AG09319 (cell line): Measurements from ENCODE around the gene MAPK12.
"Not testable (repeated sequence)": the region's sequence is repeated elsewhere in the genome, so short reads cannot be mapped to it uniquely, and the experiment has no call there.

Experiments used
- DNase-seq: peaks from one replicate; pipeline ENCODE4 v3.0.0-alpha.2; 2010; ENCODE audit warnings: low read depth; ENCODE audit errors: extremely low read depth
- CTCF ChIP-seq: IDR thresholded peaks from 2 replicates; pipeline ENCODE4 v1.5.1; 2011; ENCODE audit warnings: low read depth, mild to moderate bottlenecking, inconsistent platforms, low read length, moderate library complexity

The MAPK12 gene

GRCh38 chr22:50274311-50274710, 12.8 kb upstream of the MAPK12 start:
- DNase-seq, result no peak

GRCh38 chr22:50273781-50274180, 12.3 kb upstream of the MAPK12 start:
- not testable (repeated sequence) for DNase-seq

More at GRCh38 chr22:50274311-50274710, 12.8 kb upstream of the MAPK12 start:
- TF ChIP-seq CTCF, result peak; percentile 29

DNA sequence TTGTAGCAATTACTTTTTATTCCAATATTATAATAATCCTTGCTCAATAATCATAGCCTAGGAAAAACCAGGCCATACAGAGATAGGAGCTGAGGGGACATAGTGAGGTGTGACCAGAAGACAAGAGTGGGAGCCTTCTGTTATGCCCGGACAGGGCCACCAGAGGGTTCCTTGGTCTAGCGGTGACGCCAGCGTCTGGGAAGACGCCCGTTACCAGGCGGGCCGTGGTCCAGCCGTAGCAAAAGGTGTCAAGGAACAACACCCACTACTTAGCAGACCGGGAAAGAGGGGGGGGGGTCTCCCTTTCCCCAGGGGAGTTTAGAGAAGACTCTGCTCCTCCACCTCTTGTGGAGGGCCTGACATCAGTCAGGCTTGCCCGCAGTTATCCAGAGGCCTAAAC, 11.9 kb upstream of the MAPK12 start:
- DNase-seq, result not testable (repeated sequence)

GRCh38 chr22:50272044-50272802, 10.7 kb upstream of the MAPK12 start:
- DNase-seq, result no peak
- no peak for TF ChIP-seq CTCF

GRCh38 chr22:50271519-50271970, 10.1 kb upstream of the MAPK12 start:
- no peak; the same call in 1 of the 2 replicates for TF ChIP-seq CTCF
- DNase-seq, result no peak

DNA sequence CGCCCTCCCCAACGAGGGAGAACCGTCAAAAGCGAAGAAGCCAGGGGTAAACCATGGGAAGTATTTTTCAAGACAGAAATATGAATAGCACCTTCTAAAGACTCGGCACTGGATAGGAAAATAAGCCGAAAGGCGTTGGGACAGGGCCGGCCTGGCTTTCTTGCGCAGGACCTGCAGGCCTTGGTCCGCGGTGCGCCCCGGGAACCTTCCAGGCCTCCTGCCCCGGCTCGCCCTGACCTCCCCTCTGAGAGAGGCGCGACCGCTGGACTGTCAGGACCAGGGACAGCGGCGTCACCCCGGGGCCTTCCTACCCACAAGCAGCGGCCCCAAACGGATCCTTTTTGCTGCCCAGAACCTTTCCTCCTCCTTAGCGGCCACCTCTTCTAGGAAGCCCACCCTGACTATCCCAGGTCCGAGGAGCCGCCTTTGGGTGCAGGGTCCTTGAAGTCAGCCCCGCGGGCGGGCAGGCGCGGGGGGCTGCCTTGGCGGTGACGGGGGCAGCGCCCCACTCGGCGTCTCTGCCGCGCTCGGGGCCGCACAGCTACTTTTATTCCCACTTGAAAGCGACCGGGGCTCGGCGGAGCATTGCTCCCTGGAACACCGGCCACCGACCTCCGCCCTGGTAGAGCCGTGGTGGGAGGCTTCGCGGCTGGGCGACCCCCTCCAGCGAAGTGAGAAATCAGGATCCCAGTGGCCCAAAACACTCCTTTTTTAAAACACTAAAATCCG, 9.3 kb upstream of the MAPK12 start:
- TF ChIP-seq CTCF, result no peak
- DNase-seq, result no peak

DNA sequence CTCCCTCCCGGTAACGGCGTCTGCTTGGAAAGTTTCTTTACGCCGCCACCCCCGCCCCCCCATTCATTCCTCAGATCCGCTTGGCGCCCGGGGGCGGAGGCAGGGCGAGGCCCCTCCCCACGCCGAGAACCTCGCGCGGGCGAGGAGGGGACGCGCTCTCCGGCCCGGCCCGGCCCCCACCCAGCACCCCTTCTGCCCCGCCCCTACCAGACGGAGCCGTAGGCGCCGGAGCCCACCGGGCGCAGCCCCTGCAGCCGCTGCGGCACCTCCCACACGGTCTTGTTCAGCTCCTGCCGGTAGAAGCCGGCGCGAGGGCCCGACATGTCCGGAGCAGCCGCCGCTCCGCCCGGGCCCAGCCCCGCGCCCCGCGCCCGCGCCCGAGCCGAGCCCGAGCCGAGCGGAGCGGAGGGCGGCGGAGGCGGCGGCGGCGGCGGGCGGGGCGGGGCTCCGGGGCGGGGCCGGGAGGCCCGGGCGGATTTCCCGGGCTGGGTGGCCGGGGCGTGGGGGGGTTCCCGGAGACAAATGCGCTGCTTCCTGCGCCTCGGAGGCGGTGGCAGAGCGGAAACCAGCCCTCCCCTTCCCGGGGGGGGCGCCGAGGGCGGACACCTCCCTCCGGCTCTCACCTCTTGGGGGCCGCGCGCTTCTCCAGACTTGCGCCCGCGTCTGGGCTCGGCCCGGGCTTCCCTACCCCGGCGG, 8.6 kb upstream of the MAPK12 start, which contains the start of gene MAPK11:
MAPK11 (minus strand) TSS at position 411 of the 696 bp plus-strand sequence; CDS start at position 323, 88 bp downstream.
- no peak for TF ChIP-seq CTCF
- no peak for DNase-seq

DNA sequence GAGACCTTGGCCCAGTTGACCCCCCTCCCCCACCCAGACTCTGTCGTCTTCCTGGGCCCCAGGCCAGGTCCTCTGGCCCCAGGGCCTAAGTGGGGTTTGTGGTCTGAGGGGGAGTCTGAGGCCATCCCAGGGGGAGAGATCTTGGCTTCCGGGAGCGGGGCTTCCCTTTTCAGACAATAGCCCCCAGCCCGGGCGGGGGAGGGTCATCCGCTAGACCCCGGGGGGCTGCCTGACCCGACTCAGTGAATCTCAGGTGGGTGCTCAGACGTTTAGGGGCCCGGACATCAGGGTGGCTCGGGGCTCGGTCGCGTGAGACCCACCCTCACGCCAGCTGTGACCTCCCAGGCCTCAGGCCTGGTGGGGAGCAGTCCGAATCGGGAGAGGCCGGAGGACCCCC, 8.1 kb upstream of the MAPK12 start:
- no peak for DNase-seq
- no peak for TF ChIP-seq CTCF
